ENCODE results near the gene GPR62.

GPR62 gene

GRCh38 chr3:52006017-52006819 lies 51.0 kb downstream of the GPR62 start:
- no peaks in the 10 kb centered on the region for H3F3A ChIP-seq (ENCODE audit: low read depth)
- no peak for TF ChIP-seq CTCF (conservative IDR thresholded peaks at IDR 0.05; ENCODE audit: low read length)
- no peak for TF ChIP-seq EZH2phosphoT487 (IDR thresholded peaks at IDR 0.05; ENCODE audit: borderline replicate concordance)
- no peaks in the 10 kb centered on the region for H3K9me3 ChIP-seq (ENCODE audit: insufficient read depth, low read depth, low read length)
- H3K9me2 ChIP-seq (replicated peaks; ENCODE audit: low read depth, low read length) = no peaks in the 10 kb centered on the region
- peaks cover 15% of the 10 kb centered on the region for H3K4me1 ChIP-seq (ENCODE audit: insufficient read depth, low read length, poor library complexity, severe bottlenecking)
- no peaks in the 10 kb centered on the region for H3K79me2 ChIP-seq (ENCODE audit: insufficient read depth, low read length)
- no peaks in the 10 kb centered on the region for H3K36me3 ChIP-seq (ENCODE audit: insufficient read depth, low read length)
- no peaks in the 10 kb centered on the region for H3K27me3 ChIP-seq (ENCODE audit: insufficient read depth, low read length, poor library complexity, severe bottlenecking)
- H3K4me3 ChIP-seq (ENCODE audit: low read length, poor library complexity, severe bottlenecking) = no peak overlapping the region
- H3K4me2 ChIP-seq (ENCODE audit: low read depth, low read length, poor library complexity, severe bottlenecking) = no peak overlapping the region
- H2AFZ ChIP-seq (ENCODE audit: low read length) = peak overlapping the region; percentile 33; the same call in 1 of the 2 replicates
- H4K20me1 ChIP-seq (ENCODE audit: insufficient read depth, low read length, poor library complexity, severe bottlenecking) = no peaks in the 10 kb centered on the region
- H3K9ac ChIP-seq (ENCODE audit: low read depth, low read length, poor library complexity, severe bottlenecking) = peak overlapping the region; percentile 47

GRCh38 chr3:52006820-52007133 lies 51.6 kb downstream of the GPR62 start:
- Histone ChIP-seq H3K9ac (ENCODE audit: low read depth, low read length, poor library complexity, severe bottlenecking) (peak overlapping the region; percentile 47), H2AFZ (ENCODE audit: low read length) (no peak overlapping the region; the same call in 1 of the 2 replicates), H3K9me3 (ENCODE audit: insufficient read depth, low read depth, low read length) (no peaks in the 10 kb centered on the region), H3K4me1 (ENCODE audit: insufficient read depth, low read length, poor library complexity, severe bottlenecking) (peaks cover 15% of the 10 kb centered on the region), H3K4me3 (ENCODE audit: low read length, poor library complexity, severe bottlenecking) (no peak overlapping the region), H3K79me2 (ENCODE audit: insufficient read depth, low read length) (no peaks in the 10 kb centered on the region), H3K27me3 (ENCODE audit: insufficient read depth, low read length, poor library complexity, severe bottlenecking) (no peaks in the 10 kb centered on the region), H3K36me3 (ENCODE audit: insufficient read depth, low read length) (no peaks in the 10 kb centered on the region), H3K4me2 (ENCODE audit: low read depth, low read length, poor library complexity, severe bottlenecking) (no peak overlapping the region), H3K9me2 (replicated peaks; ENCODE audit: low read depth, low read length) (no peaks in the 10 kb centered on the region), H4K20me1 (ENCODE audit: insufficient read depth, low read length, poor library complexity, severe bottlenecking) (no peaks in the 10 kb centered on the region), H3F3A (ENCODE audit: low read depth) (no peaks in the 10 kb centered on the region)
- TF ChIP-seq CTCF (conservative IDR thresholded peaks at IDR 0.05; ENCODE audit: low read length) (no peak), EZH2phosphoT487 (IDR thresholded peaks at IDR 0.05; ENCODE audit: borderline replicate concordance) (no peak)

Measured in Loucy (cell line).